Activated CD4-positive, alpha-beta T cell treated with anti-CD3 and anti-CD28 coated beads, Interleukin-10, Interleukin-2, amounts not matched to agents 100 ng/mL and 50 ng/mL, durations not matched to agents 16 hours and 8 hours (primary cell): ENCODE measurements around the gene PUM1.
"Not testable (repeated sequence)": the region's sequence is repeated elsewhere in the genome, so short reads cannot be mapped to it uniquely, and the experiment has no call there.

ENCODE experiments used
- DNase-seq: peaks from one replicate; pipeline ENCODE4 v3.0.0-alpha.2; 2020

The PUM1 gene

DNA sequence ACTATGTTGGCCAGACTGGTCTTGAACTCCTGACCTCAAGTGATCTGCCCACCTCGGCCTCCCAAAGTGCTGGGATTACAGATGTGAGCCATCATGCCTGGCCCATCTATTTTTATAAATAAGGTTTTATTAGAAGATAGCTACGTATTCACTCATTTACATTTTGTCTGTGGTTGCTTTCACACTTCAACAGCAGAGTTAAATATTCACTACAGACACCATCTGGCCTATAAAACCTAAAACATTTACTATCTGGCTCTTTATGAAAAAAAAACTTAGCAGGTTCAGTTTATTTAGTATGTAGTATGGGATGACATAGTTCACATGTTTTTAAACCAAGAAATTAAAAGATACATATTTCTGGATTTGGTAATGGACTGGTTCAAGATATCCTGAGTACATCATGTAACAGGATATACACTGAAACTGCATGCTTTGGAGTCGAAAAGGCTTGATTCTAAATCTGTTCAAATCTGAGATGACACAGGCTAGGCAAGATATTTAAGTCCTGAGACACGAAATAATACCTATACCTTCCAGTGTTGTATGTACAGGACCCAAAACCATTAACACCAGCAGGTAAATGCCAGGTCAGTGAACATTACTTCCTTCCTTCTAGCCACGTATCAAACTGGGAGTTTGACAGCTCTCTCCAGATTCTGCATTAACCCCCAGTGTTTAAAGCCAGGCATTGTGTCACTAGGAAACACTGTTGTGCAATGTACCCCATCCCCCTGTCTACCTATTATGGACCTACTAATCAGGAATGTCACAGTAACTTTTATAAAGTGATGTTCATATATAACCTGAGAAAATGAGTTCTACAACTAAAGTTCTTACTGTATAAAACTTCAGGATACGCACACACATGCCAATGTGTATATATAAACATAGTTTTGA lies 102.7 kb downstream of the PUM1 start:
- DNase-seq = no peak

DNA sequence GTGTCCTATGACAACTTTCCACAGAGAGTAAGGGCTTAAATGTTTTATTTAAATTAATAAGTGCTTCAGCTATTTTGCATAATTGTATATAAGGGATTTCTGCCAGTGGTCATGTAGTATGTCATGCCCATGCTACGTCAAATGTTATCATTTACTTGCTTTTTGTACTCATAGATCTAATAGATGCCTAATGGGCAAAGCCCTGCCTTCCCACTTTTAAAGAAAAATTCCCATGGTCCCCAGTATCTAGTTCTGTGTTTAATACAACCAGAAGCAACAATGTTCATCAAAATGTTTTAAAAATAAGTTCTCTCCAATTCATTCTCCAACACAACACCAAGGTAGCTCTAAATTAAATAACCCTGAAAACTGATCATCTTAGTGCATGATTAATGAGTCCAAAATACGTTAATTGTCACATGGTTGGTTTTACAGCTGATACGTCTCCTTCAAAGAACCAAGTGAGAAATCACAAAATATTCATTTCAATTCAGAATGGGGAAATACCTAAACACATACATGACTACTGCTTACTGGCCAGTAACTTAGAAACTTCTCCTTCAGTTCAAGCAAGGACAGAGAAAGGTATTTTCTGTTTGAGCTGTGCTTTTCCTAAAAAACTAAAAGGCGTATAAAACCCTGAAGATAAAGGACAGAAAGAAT lies 107.8 kb downstream of the PUM1 start:
- DNase-seq = no peak

GRCh38 chr1:30955448-30956015 lies 110.0 kb downstream of the PUM1 start:
- DNase-seq = no peak

DNA sequence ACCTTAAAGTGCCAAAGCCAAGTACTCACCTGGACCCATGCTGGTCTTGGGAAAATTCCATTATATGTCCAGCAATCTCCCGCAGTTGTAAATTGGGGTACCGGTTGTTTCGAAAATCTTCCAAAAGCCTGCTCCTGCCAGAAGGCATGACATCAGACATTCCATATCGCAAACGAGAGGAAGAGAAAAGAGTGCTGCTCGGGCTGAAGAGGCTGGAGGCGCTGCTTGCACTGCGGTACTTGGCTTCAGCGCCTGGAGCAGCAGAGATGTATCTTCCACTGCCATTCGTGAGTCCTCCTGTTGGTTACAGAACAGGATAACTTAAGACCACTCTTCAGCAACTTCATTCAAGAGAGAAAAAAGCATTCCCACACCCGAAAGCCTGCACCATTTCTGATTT lies 111.8 kb downstream of the PUM1 start:
- no peak for DNase-seq

- no peak for DNase-seq
Observed at GRCh38 chr1:30952098-30952497, 113.4 kb downstream of the PUM1 start.

GRCh38 chr1:30950700-30951099 lies 114.8 kb downstream of the PUM1 start:
- no peak for DNase-seq

DNA sequence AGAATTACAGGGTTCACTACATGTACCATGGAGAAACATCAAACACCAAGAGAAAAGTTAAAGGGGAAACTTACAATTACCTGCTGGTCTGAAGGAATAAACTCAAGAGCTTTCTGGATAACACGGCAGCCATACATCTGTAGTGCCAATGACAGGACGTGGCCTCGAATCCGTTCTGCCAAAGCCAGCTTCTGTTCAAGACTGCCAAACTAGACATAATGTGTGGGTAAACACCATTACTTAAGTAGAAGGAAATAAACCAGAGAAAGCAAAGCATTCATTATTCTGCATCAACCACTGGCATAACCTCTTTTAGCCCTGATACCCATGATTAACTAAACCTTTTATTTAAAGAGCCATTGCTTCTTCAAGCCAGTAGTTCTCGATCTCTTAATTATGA lies 115.5 kb downstream of the PUM1 start:
- DNase-seq = no peak

DNA sequence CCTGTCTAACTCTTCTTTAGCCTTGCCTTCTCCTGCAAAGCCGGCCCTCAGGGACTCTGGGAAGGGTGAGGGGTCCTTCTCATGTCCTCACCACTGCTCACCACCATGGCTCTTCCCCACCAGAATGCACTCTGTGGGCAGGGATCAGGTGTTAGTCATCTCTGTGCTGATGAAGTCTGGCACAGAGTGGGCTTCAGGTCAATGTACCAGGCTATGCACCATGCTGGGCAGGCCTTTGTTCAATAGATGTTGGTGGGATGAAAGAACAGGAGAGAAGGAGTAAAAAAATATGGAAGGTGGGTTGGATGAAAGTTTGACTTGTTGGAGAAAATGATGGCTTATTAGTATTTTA lies 116.1 kb downstream of the PUM1 start:
- DNase-seq = not testable (repeated sequence)

DNA sequence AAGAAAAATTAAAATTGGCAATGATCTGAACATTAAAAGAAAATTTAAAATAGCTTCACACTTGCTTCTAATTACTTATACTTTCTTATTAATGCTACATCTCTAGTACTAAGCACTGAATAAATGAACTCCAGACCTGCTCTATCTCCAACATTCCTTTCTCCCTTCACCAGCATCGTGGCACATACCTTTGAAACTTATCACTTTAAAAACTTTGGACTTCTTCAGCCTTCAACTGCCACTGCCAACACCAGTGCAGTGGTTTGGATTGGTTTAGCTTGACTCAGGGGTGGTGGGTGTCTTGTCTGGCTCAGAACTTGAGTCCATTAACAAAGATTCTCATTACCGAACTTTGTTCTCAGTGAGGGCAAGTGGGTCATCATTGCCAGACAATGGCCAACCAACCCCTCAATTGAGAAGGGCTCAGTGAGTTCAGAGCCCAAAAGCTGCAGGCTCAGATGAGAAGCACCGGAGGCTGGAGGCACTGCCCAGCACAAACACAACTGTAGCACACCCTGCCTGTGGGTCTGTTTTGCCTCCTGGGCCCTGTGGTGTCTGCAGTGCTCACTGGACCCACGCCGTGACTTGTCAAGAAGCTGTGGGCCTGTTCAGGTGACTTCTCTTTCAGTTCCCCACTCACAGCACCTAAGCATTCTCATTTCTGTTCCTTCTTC lies 116.6 kb downstream of the PUM1 start:
- DNase-seq = not testable (repeated sequence)

GRCh38 chr1:30948278-30948677 lies 117.2 kb downstream of the PUM1 start:
- DNase-seq = no peak

GRCh38 chr1:30947212-30947611 lies 118.3 kb downstream of the PUM1 start:
- no peak for DNase-seq

- no peak for DNase-seq
Observed at GRCh38 chr1:30942326-30942963, 123.1 kb downstream of the PUM1 start.

DNA sequence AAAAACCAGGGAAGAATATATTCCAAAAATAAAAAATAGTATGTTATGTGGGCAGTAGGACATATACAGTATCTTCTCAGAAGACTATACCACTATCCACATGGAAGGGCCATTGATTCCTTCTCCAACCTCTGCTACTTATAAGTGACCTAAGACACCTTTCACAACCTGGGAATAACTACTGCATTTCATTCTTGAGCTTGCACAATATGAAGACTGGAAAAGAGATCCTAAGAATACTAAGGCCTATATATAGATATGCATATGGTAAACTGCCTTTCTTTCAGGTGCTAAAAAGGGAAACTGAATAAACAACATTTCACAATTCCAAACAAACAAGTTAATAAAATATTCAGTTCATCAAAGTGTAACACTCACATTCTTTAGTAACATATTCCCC lies 125.0 kb downstream of the PUM1 start:
- DNase-seq = no peak

- DNase-seq = no peak
Observed at GRCh38 chr1:30936541-30937171, 128.9 kb downstream of the PUM1 start.

- DNase-seq = not testable (repeated sequence)
Observed at GRCh38 chr1:30935758-30936157, 129.8 kb downstream of the PUM1 start.

DNA sequence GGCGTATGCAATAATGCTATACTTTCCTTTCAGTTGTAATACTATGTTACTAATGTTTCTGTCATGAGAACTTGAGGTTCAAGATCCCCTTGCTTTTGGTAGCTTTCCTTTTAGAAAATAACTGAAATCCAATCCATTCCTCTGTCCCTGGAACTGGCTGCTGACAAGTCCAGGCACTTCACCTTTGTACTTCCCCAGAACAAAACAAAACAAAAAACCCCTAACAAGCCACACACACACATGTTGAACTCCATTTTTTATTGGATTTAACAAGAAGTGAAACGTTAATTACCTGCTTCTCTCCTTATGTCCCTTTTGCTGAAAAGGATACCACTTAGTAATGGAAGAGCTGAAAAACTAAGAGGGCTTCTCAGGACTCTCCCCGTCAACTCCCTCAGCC lies 130.9 kb downstream of the PUM1 start:
- no peak for DNase-seq

DNA sequence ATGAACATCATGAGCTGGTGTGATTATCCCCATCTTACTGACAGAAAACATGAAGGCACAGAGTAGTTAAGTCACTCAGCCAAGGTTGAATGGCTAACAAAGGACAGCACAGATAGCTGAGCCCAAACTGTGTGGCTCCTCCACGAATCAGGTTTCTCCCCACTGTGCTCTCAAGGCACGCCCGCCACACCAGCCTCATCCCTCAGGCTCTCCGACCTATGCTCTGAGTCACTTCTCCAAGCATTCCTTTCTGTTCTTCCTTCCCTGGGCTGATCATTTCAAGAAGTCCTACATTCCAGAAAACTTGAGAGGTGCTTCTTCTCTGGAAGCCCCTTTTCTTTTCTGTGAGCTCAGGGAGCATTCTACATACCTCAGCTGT lies 131.7 kb downstream of the PUM1 start:
- no peak for DNase-seq

DNA sequence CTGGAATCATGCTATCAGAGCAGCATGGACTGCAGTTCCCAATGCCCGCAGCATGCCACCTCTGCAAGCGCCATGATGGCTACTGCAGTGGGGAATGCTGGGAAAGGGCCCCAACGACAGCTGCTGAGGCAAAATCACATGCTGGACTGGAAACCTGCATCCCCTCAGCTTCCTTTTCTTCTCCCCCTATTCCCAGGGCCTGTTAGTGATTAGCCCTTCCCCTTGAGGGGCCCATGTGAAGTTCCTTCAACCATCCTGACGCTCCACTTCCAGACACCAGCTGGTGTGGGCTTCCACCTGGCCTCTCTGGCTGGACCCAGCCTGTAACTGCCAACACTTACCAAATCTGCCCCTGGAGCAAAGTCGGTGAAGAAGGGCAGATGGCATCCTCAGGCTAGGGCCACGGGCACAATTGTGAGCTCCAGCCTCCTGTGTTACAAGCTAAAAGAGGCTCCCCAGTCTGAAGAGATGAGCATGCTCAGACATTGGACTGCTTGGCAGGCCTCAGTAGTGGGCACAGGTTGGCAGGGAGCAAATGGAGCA lies 134.8 kb downstream of the PUM1 start:
- no peak for DNase-seq

GRCh38 chr1:30929944-30930525 lies 135.5 kb downstream of the PUM1 start:
- no peak for DNase-seq

DNA sequence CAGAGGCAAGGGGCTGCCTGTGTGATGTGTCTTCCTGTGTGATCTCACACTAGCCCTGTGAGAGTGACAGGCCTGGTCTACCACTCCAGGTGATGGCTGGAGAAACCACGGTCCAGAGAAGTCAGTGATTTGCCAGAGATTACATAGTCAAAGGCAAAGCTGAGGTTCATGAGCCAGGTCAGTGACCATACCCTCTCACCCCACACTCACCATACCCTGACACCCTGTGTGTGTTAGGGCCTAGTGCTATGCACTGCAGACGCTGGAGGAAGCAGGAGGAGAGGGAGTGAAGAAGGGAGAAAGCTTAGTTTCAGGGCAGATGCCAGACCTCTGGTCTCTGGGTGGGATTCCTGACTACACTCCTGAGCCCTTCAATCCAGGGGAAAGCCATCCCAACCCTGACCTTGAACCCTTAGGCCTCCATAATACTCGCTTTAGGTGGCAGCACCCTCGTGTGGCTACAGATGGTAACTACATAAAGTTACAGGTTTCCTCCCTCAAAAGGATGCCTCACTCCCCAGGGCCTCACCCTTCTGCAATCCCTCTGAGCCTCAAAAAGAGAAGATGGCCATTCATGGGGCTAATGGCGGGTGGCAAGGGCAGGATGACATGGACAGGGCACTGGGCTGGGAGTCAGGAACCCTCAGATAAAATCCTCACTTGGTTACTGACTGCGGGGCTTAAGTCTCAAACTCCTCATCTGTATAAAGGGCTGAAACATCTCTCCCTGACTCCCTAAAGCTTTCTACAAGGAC lies 136.2 kb downstream of the PUM1 start:
- DNase-seq = peak; percentile 61

- no peak for DNase-seq
Observed at GRCh38 chr1:30928789-30929134, 136.8 kb downstream of the PUM1 start.
